ENCODE data around the gene HDAC9.

- no peak for TF ChIP-seq CTCF (IDR thresholded peaks at IDR 0.05)
- no peak for TF ChIP-seq POLR2A (IDR thresholded peaks at IDR 0.05)
Measured at GRCh38 chr7:18546576-18546975, 51.0 kb downstream of the HDAC9 start.
